GM20431 (cell line): ENCODE results near the gene ZNF385A.

Experiments used
- in situ Hi-C: fragments of 300-500 bp; cut with MseI, MboI; formaldehyde crosslinking; loops from one replicate; pipeline ENCODE4 v1.15.0; 2020; ENCODE audit warnings: low sequenced_read_pairs; ENCODE audit not compliant: unreplicated experiment

The ZNF385A gene

GRCh38 chr12:54359762-54360351 is 24.7 kb downstream of the ZNF385A start:
- in situ Hi-C loops = loop anchor here (10.0 to 25.0 kb wide), 2 partner anchors 145 to 348 kb away; partner anchors contain the start of genes HOXC8 and HOXC9

GRCh38 chr12:54358945-54359761 is 25.4 kb downstream of the ZNF385A start:
- in situ Hi-C loops = loop anchor here (25.0 kb wide), 1 partner anchor 347 kb away; the partner anchor contains the start of genes HOXC8 and HOXC9

- in situ Hi-C loops = loop anchor here (25.0 kb wide), 1 partner anchor 346 kb away; the partner anchor contains the start of genes HOXC8 and HOXC9
These were observed 26.2 kb downstream of the ZNF385A start for GRCh38 chr12:54358191-54358944.

- in situ Hi-C loops = loop anchor here (25.0 kb wide), 1 partner anchor 345 kb away; the partner anchor contains the start of genes HOXC8 and HOXC9
These were observed 26.9 kb downstream of the ZNF385A start for GRCh38 chr12:54357506-54358190.

GRCh38 chr12:54356951-54357356 is 27.6 kb downstream of the ZNF385A start:
- in situ Hi-C loops = loop anchor here (25.0 kb wide), 1 partner anchor 345 kb away; the partner anchor contains the start of genes HOXC8 and HOXC9

- in situ Hi-C loops = loop anchor here (25.0 kb wide), 1 partner anchor 344 kb away; the partner anchor contains the start of genes HOXC8 and HOXC9
These were observed 28.3 kb downstream of the ZNF385A start for GRCh38 chr12:54356228-54356627.

GRCh38 chr12:54355104-54355815 is 29.3 kb downstream of the ZNF385A start:
- in situ Hi-C loops = loop anchor here (25.0 kb wide), 1 partner anchor 343 kb away; the partner anchor contains the start of genes HOXC8 and HOXC9

GRCh38 chr12:54354271-54354670 is 30.3 kb downstream of the ZNF385A start:
- in situ Hi-C loops = loop anchor here (25.0 kb wide), 1 partner anchor 342 kb away; the partner anchor contains the start of genes HOXC8 and HOXC9

GRCh38 chr12:54352891-54353874 is 31.4 kb downstream of the ZNF385A start:
- in situ Hi-C loops = loop anchor here (25.0 kb wide), 1 partner anchor 341 kb away; the partner anchor contains the start of genes HOXC8 and HOXC9

- in situ Hi-C loops = loop anchor here (25.0 kb wide), 1 partner anchor 340 kb away; the partner anchor contains the start of genes HOXC8 and HOXC9
These were observed 32.5 kb downstream of the ZNF385A start for GRCh38 chr12:54352022-54352531.

GRCh38 chr12:54351341-54351740 is 33.2 kb downstream of the ZNF385A start:
- in situ Hi-C loops = loop anchor here (25.0 kb wide), 1 partner anchor 339 kb away; the partner anchor contains the start of genes HOXC8 and HOXC9

GRCh38 chr12:54350743-54351142 is 33.8 kb downstream of the ZNF385A start:
- in situ Hi-C loops = loop anchor here (25.0 kb wide), 1 partner anchor 338 kb away; the partner anchor contains the start of genes HOXC8 and HOXC9

GRCh38 chr12:54349679-54350078 is 34.9 kb downstream of the ZNF385A start:
- in situ Hi-C loops = loop anchor here (25.0 kb wide), 1 partner anchor 337 kb away; the partner anchor contains the start of genes HOXC8 and HOXC9

- in situ Hi-C loops = no loop called here
These were observed 35.5 kb downstream of the ZNF385A start for GRCh38 chr12:54349036-54349435.

- in situ Hi-C loops = no loop called here
These were observed 42.9 kb downstream of the ZNF385A start for GRCh38 chr12:54341378-54342300.

- in situ Hi-C loops = no loop called here
These were observed 43.7 kb downstream of the ZNF385A start for GRCh38 chr12:54340846-54341245.
